Progenitor cell of endocrine pancreas (in vitro differentiated cells): ENCODE measurements around the gene CHD5. TPM values are rescaled to one million over a fixed set of nuclear protein-coding genes. Genes with fewer than 3 reads are reported as not detected.

ENCODE experiments used
- DNase-seq: peaks from one replicate; pipeline ENCODE4 v3.0.0; 2021; ENCODE audit warnings: low spot score; ENCODE audit not compliant: unreplicated experiment
- H3K27ac Mint-ChIP-seq: 2 replicates; pipeline ENCODE4 v1.8.0; 2021; ENCODE audit warnings: mild to moderate bottlenecking, moderate library complexity, mixed read lengths
- H3K27me3 Mint-ChIP-seq: 2 replicates; pipeline ENCODE4 v1.8.0; 2021; ENCODE audit warnings: mixed read lengths
- H3K36me3 Mint-ChIP-seq: 2 replicates; pipeline ENCODE4 v1.8.0; 2022; ENCODE audit warnings: mixed read lengths; ENCODE audit not compliant: insufficient read depth
- H3K4me1 Mint-ChIP-seq: 2 replicates; pipeline ENCODE4 v1.8.0; 2021; ENCODE audit warnings: low read depth, mixed read lengths
- H3K4me3 Mint-ChIP-seq: 2 replicates; pipeline ENCODE4 v1.8.0; 2021; ENCODE audit warnings: low read depth, mild to moderate bottlenecking, moderate library complexity, mixed read lengths
- H3K9me3 Mint-ChIP-seq: 2 replicates; pipeline ENCODE4 v1.8.0; 2021; ENCODE audit warnings: low read depth, mixed read lengths
- CTCF ChIP-seq: fragments of 200-600 bp; sonication (generic); IDR thresholded peaks from one replicate; pipeline ENCODE4 v1.5.0; 2021; ENCODE audit warnings: antibody characterized with exemption, mild to moderate bottlenecking; ENCODE audit not compliant: unreplicated experiment
- long read RNA-seq: library from polyadenylated mRNA; unstranded; transcript quantifications from one replicate; pipeline ENCODE4 v2.0.0, GENCODE V29; 2020
- total RNA-seq: library from RNA; stranded (reverse); gene quantifications from 2 replicates; pipeline ENCODE4 v1.2.1, GENCODE V29; 2021

The CHD5 gene
- 0.58 and 0.77 TPM in 2 replicates for total RNA-seq
- long read RNA-seq = 0 reads

GRCh38 chr1:6180268-6180706, at the start of gene CHD5:
Gene CHD5 (minus strand): TSS chr1:6180321. CDS start chr1:6180023, 298 bp downstream.
- DNase-seq = no peak
- Mint-ChIP-seq H3K36me3 (peaks cover 3% of the 10 kb centered on the region), H3K4me1 (peaks cover 1% of the 10 kb centered on the region), H3K27ac (no peak within 1 kb of the TSS), H3K9me3 (no peaks in the 10 kb centered on the region), H3K4me3 (no peak within 1 kb of the TSS), H3K27me3 (peaks cover 30% of the 10 kb centered on the region)
- peak; percentile 19 for TF ChIP-seq CTCF

DNA sequence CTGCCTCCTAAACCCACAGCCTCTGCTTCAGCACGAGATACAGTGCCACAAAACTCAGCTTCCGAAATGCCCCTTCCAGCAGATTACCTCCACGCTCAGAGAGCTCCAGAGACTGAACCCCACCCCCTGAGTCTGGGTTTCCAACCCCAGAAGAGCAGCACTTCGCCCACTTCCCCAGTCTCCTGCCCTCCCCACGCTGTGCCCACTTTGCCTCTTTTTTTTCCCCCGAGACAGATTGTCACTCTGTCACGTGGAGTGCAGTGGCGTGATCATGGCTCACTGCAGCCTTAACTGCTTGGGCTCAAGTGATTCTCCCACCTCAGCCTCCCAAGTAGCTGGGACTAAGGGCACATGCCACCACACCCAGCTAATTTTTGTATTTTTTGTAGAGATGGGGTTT, 45.5 kb upstream of the CHD5 start:
- Mint-ChIP-seq H3K4me3 (no peak overlapping the region), H3K27me3 (no peaks in the 10 kb centered on the region), H3K4me1 (no peaks in the 10 kb centered on the region), H3K9me3 (no peaks in the 10 kb centered on the region), H3K27ac (no peak overlapping the region), H3K36me3 (peaks cover 24% of the 10 kb centered on the region)
- TF ChIP-seq CTCF = no peak
- DNase-seq = no peak

- H3K27me3 Mint-ChIP-seq = no peaks in the 10 kb centered on the region
These were observed 44.6 kb upstream of the CHD5 start for GRCh38 chr1:6224718-6225117.

DNA sequence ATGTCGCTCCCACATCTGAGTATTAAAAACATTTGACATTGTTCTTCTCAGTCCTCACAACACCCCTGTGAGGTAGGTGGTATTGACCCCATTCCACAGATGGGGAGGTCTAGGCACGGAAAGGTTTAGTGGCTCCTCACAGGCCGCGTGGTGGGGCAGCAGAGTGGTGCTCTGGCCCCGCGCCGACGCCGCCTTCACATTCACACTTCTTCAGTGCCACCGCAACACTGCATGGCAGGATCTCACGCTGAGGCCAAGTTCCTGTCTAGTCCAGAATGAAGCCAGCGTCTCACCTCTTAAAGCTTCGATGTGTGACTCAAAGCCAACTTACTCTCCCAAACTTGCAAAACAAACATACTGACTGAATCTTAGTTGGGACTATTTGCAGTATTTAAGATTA, 43.5 kb upstream of the CHD5 start:
- no peak for TF ChIP-seq CTCF
- peaks cover 25% of the 10 kb centered on the region for H3K36me3 Mint-ChIP-seq
- peaks cover under 1% of the 10 kb centered on the region for H3K4me1 Mint-ChIP-seq
- H3K27me3 Mint-ChIP-seq = no peaks in the 10 kb centered on the region
- H3K9me3 Mint-ChIP-seq = no peaks in the 10 kb centered on the region
- no peak overlapping the region for H3K27ac Mint-ChIP-seq
- DNase-seq = no peak
- no peak overlapping the region for H3K4me3 Mint-ChIP-seq

More at GRCh38 chr1:6224718-6225117, 44.6 kb upstream of the CHD5 start:
- Mint-ChIP-seq H3K9me3 (no peaks in the 10 kb centered on the region), H3K27ac (no peak overlapping the region), H3K4me3 (no peak overlapping the region), H3K36me3 (peaks cover 25% of the 10 kb centered on the region), H3K4me1 (no peaks in the 10 kb centered on the region)
- DNase-seq = no peak
- no peak for TF ChIP-seq CTCF

- Mint-ChIP-seq H3K36me3 (peaks cover 25% of the 10 kb centered on the region), H3K9me3 (no peaks in the 10 kb centered on the region), H3K27ac (no peak overlapping the region), H3K4me3 (no peak overlapping the region), H3K27me3 (no peaks in the 10 kb centered on the region), H3K4me1 (peaks cover 6% of the 10 kb centered on the region)
- DNase-seq = no peak
- TF ChIP-seq CTCF = no peak
These were observed 42.5 kb upstream of the CHD5 start for GRCh38 chr1:6222636-6223035.
